DOHH2 (cell line): ENCODE data around the gene SMPD3.

Source experiments
- EZH2phosphoT487 ChIP-seq: fragments of 200-600 bp; sonication (generic); IDR thresholded peaks from 2 replicates; pipeline ENCODE4 v1.6.1; 2017; ENCODE audit warnings: borderline replicate concordance, mild to moderate bottlenecking, antibody characterized with exemption, low read length, moderate library complexity, mixed read lengths
- TF ChIP-seq, protein P1 (sequence below): fragments of 200-600 bp; sonication (generic); IDR thresholded peaks from one replicate; pipeline ENCODE4 v1.5.1; 2014; ENCODE audit warnings: antibody characterized with exemption, mild to moderate bottlenecking, low read depth, low read length; ENCODE audit not compliant: poor library complexity, severe bottlenecking

GRCh38 chr16:68355447-68356248, 92.7 kb downstream of the SMPD3 start:
- TF ChIP-seq, protein P1, sequence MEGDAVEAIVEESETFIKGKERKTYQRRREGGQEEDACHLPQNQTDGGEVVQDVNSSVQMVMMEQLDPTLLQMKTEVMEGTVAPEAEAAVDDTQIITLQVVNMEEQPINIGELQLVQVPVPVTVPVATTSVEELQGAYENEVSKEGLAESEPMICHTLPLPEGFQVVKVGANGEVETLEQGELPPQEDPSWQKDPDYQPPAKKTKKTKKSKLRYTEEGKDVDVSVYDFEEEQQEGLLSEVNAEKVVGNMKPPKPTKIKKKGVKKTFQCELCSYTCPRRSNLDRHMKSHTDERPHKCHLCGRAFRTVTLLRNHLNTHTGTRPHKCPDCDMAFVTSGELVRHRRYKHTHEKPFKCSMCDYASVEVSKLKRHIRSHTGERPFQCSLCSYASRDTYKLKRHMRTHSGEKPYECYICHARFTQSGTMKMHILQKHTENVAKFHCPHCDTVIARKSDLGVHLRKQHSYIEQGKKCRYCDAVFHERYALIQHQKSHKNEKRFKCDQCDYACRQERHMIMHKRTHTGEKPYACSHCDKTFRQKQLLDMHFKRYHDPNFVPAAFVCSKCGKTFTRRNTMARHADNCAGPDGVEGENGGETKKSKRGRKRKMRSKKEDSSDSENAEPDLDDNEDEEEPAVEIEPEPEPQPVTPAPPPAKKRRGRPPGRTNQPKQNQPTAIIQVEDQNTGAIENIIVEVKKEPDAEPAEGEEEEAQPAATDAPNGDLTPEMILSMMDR: no peak
- no peak for TF ChIP-seq EZH2phosphoT487
